Endothelial cell (in vitro differentiated cells): ENCODE results near the gene HEPACAM2. TPM values are rescaled to one million over a fixed set of nuclear protein-coding genes. Genes with fewer than 3 reads are reported as not detected.
A peak's percentile ranks its signal among the peaks of the same experiment; 100 is the strongest.

Experiments
- DNase-seq: peaks from one replicate; pipeline ENCODE4 v3.0.0; 2021; ENCODE audit warnings: low spot score
- H3K27ac Mint-ChIP-seq: one replicate; pipeline ENCODE4 v1.8.0; 2021; ENCODE audit warnings: mixed read lengths, inconsistent platforms; ENCODE audit not compliant: unreplicated experiment
- H3K27me3 Mint-ChIP-seq: one replicate; pipeline ENCODE4 v1.8.0; 2021; ENCODE audit warnings: mild to moderate bottlenecking, moderate library complexity, mixed read lengths, inconsistent platforms; ENCODE audit not compliant: unreplicated experiment
- H3K36me3 Mint-ChIP-seq: one replicate; pipeline ENCODE4 v1.8.0; 2021; ENCODE audit warnings: mild to moderate bottlenecking, low read depth, mixed read lengths, inconsistent platforms; ENCODE audit not compliant: unreplicated experiment
- H3K4me1 Mint-ChIP-seq: one replicate; pipeline ENCODE4 v1.8.0; 2021; ENCODE audit warnings: mild to moderate bottlenecking, mixed read lengths, inconsistent platforms; ENCODE audit not compliant: unreplicated experiment
- H3K4me3 Mint-ChIP-seq: one replicate; pipeline ENCODE4 v1.8.0; 2021; ENCODE audit warnings: mild to moderate bottlenecking, mixed read lengths, inconsistent platforms; ENCODE audit not compliant: unreplicated experiment
- H3K9me3 Mint-ChIP-seq: one replicate; pipeline ENCODE4 v1.8.0; 2021; ENCODE audit warnings: mixed read lengths, inconsistent platforms; ENCODE audit not compliant: unreplicated experiment
- total RNA-seq: library from RNA; stranded (reverse); fragmentation: NEBNext Ultra II Directional; extraction: Animal tissue kit (Norgen Biotek cat#: 25700); gene quantifications from one replicate; pipeline ENCODE4 v1.2.1, GENCODE V29; 2021; ENCODE audit not compliant: unreplicated experiment
- TF ChIP-seq, protein P1 (sequence below): fragments of 200-600 bp; sonication (generic); IDR thresholded peaks from one replicate; pipeline ENCODE4 v1.5.0; 2021; ENCODE audit warnings: antibody characterized with exemption; ENCODE audit not compliant: unreplicated experiment

Gene HEPACAM2
- total RNA-seq, 1 donor from 2014 or later, result not detected

- Mint-ChIP-seq H3K27ac (no peak overlapping the region), H3K27me3 (no peaks in the 10 kb centered on the region), H3K4me1 (no peaks in the 10 kb centered on the region), H3K9me3 (no peaks in the 10 kb centered on the region), H3K36me3 (no peaks in the 10 kb centered on the region), H3K4me3 (no peak overlapping the region)
- TF ChIP-seq, protein P1, sequence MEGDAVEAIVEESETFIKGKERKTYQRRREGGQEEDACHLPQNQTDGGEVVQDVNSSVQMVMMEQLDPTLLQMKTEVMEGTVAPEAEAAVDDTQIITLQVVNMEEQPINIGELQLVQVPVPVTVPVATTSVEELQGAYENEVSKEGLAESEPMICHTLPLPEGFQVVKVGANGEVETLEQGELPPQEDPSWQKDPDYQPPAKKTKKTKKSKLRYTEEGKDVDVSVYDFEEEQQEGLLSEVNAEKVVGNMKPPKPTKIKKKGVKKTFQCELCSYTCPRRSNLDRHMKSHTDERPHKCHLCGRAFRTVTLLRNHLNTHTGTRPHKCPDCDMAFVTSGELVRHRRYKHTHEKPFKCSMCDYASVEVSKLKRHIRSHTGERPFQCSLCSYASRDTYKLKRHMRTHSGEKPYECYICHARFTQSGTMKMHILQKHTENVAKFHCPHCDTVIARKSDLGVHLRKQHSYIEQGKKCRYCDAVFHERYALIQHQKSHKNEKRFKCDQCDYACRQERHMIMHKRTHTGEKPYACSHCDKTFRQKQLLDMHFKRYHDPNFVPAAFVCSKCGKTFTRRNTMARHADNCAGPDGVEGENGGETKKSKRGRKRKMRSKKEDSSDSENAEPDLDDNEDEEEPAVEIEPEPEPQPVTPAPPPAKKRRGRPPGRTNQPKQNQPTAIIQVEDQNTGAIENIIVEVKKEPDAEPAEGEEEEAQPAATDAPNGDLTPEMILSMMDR, result no peak
- DNase-seq, result no peak
Measured at GRCh38 chr7:93235541-93235940, 9.3 kb upstream of the HEPACAM2 start.

GRCh38 chr7:93232673-93233018 is 6.4 kb upstream of the HEPACAM2 start:
- H3K9me3 Mint-ChIP-seq, result no peaks in the 10 kb centered on the region
- H3K36me3 Mint-ChIP-seq, result no peaks in the 10 kb centered on the region
- H3K4me3 Mint-ChIP-seq, result peak overlapping the region; percentile 97
- peak overlapping the region; percentile 84 for H3K27ac Mint-ChIP-seq
- H3K27me3 Mint-ChIP-seq, result no peaks in the 10 kb centered on the region
- H3K4me1 Mint-ChIP-seq, result no peaks in the 10 kb centered on the region
- DNase-seq, result peak; percentile 15
- TF ChIP-seq, protein P1, result no peak

DNA sequence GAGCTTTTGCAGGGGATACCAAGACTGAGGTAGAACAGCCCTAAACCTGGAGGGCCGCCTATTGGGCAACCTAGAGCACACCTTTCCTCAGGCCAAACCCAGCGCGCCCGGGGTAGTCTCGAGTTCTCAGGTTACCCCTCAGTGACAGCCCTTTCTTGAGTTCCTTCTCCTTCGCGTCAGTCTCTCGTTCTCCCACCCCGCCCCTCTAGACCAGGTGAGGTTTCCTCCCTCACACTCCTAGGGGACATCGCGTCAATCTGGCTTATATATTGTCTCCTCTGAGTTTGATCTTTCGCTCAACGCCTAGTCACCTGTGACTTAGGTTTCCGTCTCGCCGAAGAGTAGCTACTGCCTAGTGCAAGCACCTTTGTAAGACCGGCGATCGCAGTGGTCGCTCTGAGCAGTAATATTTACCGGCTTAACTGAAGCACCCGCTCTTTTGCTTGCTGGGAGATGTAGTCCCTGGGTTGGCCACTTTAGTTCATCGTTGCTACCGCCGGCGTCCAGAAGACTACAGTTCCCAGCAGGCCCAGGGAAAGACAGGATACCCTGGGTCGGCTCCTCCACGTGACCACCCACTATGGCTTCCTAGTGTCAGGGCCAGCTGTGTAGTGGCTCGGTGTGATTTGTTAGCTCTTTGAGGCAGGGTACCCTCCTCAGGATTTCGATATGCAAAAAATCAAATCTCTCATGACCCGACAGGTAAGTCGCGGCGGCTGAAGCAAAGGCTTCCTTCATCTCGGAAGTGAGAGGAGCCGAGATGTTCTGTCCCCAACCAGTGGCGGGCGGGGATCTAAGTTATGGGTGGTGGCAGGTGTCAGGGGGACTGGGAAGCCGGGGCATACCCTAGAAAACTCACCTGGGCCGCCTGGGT is 5.8 kb upstream of the HEPACAM2 start, which contains the start of gene VPS50:
Gene VPS50, plus strand, starts transcription at position 568 of the 874 bp plus-strand sequence. Its CDS starts 102 bp downstream, at position 670.
- Mint-ChIP-seq H3K4me3 (peak within 1 kb of the TSS; percentile 97), H3K27me3 (no peaks in the 10 kb centered on the region), H3K27ac (peak within 1 kb of the TSS; percentile 84), H3K9me3 (no peaks in the 10 kb centered on the region), H3K4me1 (no peaks in the 10 kb centered on the region), H3K36me3 (no peaks in the 10 kb centered on the region)
- TF ChIP-seq, protein P1, result no peak
- peak; percentile 87 for DNase-seq

- H3K4me1 Mint-ChIP-seq, result no peaks in the 10 kb centered on the region
- no peak overlapping the region for H3K27ac Mint-ChIP-seq
- TF ChIP-seq, protein P1, result no peak
- no peaks in the 10 kb centered on the region for H3K27me3 Mint-ChIP-seq
- no peaks in the 10 kb centered on the region for H3K36me3 Mint-ChIP-seq
- no peaks in the 10 kb centered on the region for H3K9me3 Mint-ChIP-seq
- peak overlapping the region; percentile 97 for H3K4me3 Mint-ChIP-seq
- no peak for DNase-seq
Measured at GRCh38 chr7:93231259-93231658, 5.0 kb upstream of the HEPACAM2 start.

DNA sequence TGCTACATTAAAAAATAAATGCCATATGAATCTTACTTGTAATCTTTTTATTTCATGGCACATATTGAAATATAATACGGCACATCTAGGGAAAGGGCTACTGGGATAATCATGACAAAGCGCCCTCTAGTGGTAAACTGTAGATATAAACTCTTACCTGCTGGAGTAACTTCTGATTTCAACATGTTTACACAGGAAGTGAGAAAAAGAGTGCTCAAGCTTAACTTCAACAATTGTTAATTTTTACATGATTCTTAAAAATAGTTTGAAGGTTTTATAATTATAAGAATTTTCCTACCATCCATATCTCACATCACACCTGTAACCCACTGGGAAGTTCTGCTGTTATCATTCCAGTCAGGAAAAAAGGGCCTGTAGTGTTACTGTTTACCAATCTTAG is 2.0 kb upstream of the HEPACAM2 start:
- no peak overlapping the region for H3K4me3 Mint-ChIP-seq
- no peaks in the 10 kb centered on the region for H3K9me3 Mint-ChIP-seq
- TF ChIP-seq, protein P1, result peak; percentile 86
- no peaks in the 10 kb centered on the region for H3K4me1 Mint-ChIP-seq
- peak; percentile 12 for DNase-seq
- no peaks in the 10 kb centered on the region for H3K27me3 Mint-ChIP-seq
- H3K36me3 Mint-ChIP-seq, result no peaks in the 10 kb centered on the region
- H3K27ac Mint-ChIP-seq, result no peak overlapping the region
